Suprapubic skin (tissue), 4 donors: Measurements from ENCODE around the gene OR5AL1. TPM values are rescaled to one million over a fixed set of nuclear protein-coding genes. Genes with fewer than 3 reads are reported as not detected.

Experiments used
- DNase-seq, 2 donors: peaks; one replicate each; pipeline ENCODE4 v3.0.0-alpha.2; 2019; ENCODE audit warnings: low spot score in 2 of 2
- H3K27ac ChIP-seq: fragments of 200-600 bp; sonication (generic); one replicate; pipeline ENCODE4 v1.5.1; 2019
- H3K27me3 ChIP-seq: fragments of 200-600 bp; sonication (generic); one replicate; pipeline ENCODE4 v1.5.1; 2019
- H3K36me3 ChIP-seq: fragments of 200-600 bp; sonication (generic); one replicate; pipeline ENCODE4 v1.5.1; 2019
- H3K4me1 ChIP-seq: fragments of 200-600 bp; sonication (generic); one replicate; pipeline ENCODE4 v1.5.1; 2019
- H3K4me3 ChIP-seq: fragments of 200-600 bp; sonication (generic); one replicate; pipeline ENCODE4 v1.5.1; 2019; ENCODE audit warnings: mild to moderate bottlenecking
- H3K9me3 ChIP-seq: fragments of 200-600 bp; sonication (generic); one replicate; pipeline ENCODE4 v1.5.1; 2019
- CTCF ChIP-seq, 2 donors: fragments of 200-600 bp in 1 of 2; fragments of 450-650 bp in 1 of 2; sonication (generic) in 1 of 2; IDR thresholded peaks; one replicate each; pipeline ENCODE4 v1.5.1; 2016 to 2019; ENCODE audit warnings: antibody characterized with exemption in 2 of 2, mild to moderate bottlenecking in 1 of 2, moderate library complexity in 1 of 2
- EP300 ChIP-seq: sonication (generic); formaldehyde crosslinking; IDR thresholded peaks from one replicate; pipeline ENCODE4 v1.6.1; 2017; ENCODE audit warnings: antibody characterized with exemption
- POLR2A ChIP-seq, 2 donors: fragments of 450-650 bp; IDR thresholded peaks; one replicate each; pipeline ENCODE4 v1.6.1; 2017; ENCODE audit warnings: antibody characterized with exemption in 2 of 2, mild to moderate bottlenecking in 2 of 2, moderate library complexity in 2 of 2
- POLR2AphosphoS5 ChIP-seq, 3 donors: sonication (generic); formaldehyde crosslinking; IDR thresholded peaks; one replicate each; pipeline ENCODE4 v1.6.1; 2017; ENCODE audit warnings: antibody characterized with exemption in 3 of 3
- WGBS: methylation state at CpG from one replicate; pipeline ENCODE4 v1.1.5; 2018; 5-methylcytosine and 5-hydroxymethylcytosine counted together
- total RNA-seq, 4 donors: library from RNA; depleted of rRNA; stranded (reverse); fragments of >200 nt; gene quantifications; one replicate each; pipeline ENCODE4 v1.1.0, GENCODE V29; 2016

The OR5AL1 gene
- total RNA-seq, 4 donors from 2014 or later, result not detected

- Histone ChIP-seq H3K36me3 (no peaks in the 10 kb centered on the region), H3K27me3 (no peaks in the 10 kb centered on the region), H3K4me1 (no peaks in the 10 kb centered on the region), H3K9me3 (no peaks in the 10 kb centered on the region), H3K27ac (no peak overlapping the region), H3K4me3 (no peak overlapping the region)
- no peak for DNase-seq
- no peak for TF ChIP-seq EP300
- no peak for TF ChIP-seq POLR2AphosphoS5 (IDR thresholded peaks at IDR 0.05)
- no peak for TF ChIP-seq POLR2A (IDR thresholded peaks at IDR 0.05)
- TF ChIP-seq CTCF (IDR thresholded peaks at IDR 0.05), result no peak
- 82% methylated on average over 2 of the region's 2 CpGs for WGBS
Observed at GRCh38 chr11:56404393-56404792, 8.1 kb upstream of the OR5AL1 start.

GRCh38 chr11:56410801-56411200 lies 1.7 kb upstream of the OR5AL1 start:
- H3K9me3 ChIP-seq, result no peaks in the 10 kb centered on the region
- no peak overlapping the region for H3K27ac ChIP-seq
- no peak overlapping the region for H3K4me3 ChIP-seq
- H3K4me1 ChIP-seq, result no peaks in the 10 kb centered on the region
- no peaks in the 10 kb centered on the region for H3K27me3 ChIP-seq
- H3K36me3 ChIP-seq, result no peaks in the 10 kb centered on the region
- DNase-seq, result no peak
- no peak for TF ChIP-seq CTCF (IDR thresholded peaks at IDR 0.05)
- TF ChIP-seq EP300, result no peak
- no peak for TF ChIP-seq POLR2A (IDR thresholded peaks at IDR 0.05)
- TF ChIP-seq POLR2AphosphoS5 (IDR thresholded peaks at IDR 0.05), result no peak

- Histone ChIP-seq H3K27ac (no peak overlapping the region), H3K9me3 (no peaks in the 10 kb centered on the region), H3K4me1 (no peaks in the 10 kb centered on the region), H3K27me3 (no peaks in the 10 kb centered on the region), H3K36me3 (no peaks in the 10 kb centered on the region), H3K4me3 (no peak overlapping the region)
- DNase-seq, result no peak
- 77% methylated on average over 4 of the region's 4 CpGs for WGBS
- TF ChIP-seq POLR2AphosphoS5 (IDR thresholded peaks at IDR 0.05), result no peak
- TF ChIP-seq EP300, result no peak
- no peak for TF ChIP-seq CTCF (IDR thresholded peaks at IDR 0.05)
- TF ChIP-seq POLR2A (IDR thresholded peaks at IDR 0.05), result no peak
Observed at GRCh38 chr11:56453521-56453920, 41.0 kb downstream of the OR5AL1 start.

GRCh38 chr11:56457076-56457475 lies 44.6 kb downstream of the OR5AL1 start:
- DNase-seq, result no peak
- TF ChIP-seq CTCF (IDR thresholded peaks at IDR 0.05), result no peak
- no peak for TF ChIP-seq POLR2A (IDR thresholded peaks at IDR 0.05)
- no peak for TF ChIP-seq POLR2AphosphoS5 (IDR thresholded peaks at IDR 0.05)
- TF ChIP-seq EP300, result no peak
- H3K27ac ChIP-seq, result no peak overlapping the region
- 88% methylated on average over 1 of the region's 1 CpG for whole genome bisulfite sequencing
- H3K4me1 ChIP-seq, result no peaks in the 10 kb centered on the region
- H3K9me3 ChIP-seq, result no peaks in the 10 kb centered on the region
- H3K27me3 ChIP-seq, result no peaks in the 10 kb centered on the region
- H3K36me3 ChIP-seq, result no peaks in the 10 kb centered on the region
- H3K4me3 ChIP-seq, result no peak overlapping the region

Other genes with a start within 250 kb of the OR5AL1 start
- not detected for gene OR5J2, start 236.1 kb upstream of the OR5AL1 start, total RNA-seq
- not detected for gene OR5T2, start 178.4 kb upstream of the OR5AL1 start, total RNA-seq
- not detected for gene OR5T3, start 160.4 kb upstream of the OR5AL1 start, total RNA-seq
- not detected for gene OR5T1, start 138.5 kb upstream of the OR5AL1 start, total RNA-seq
- gene OR8H1, start 120.4 kb upstream of the OR5AL1 start, total RNA-seq, result not detected
- not detected for gene OR8K3, start 97.6 kb upstream of the OR5AL1 start, total RNA-seq
- not detected for gene OR8K1, start 66.7 kb upstream of the OR5AL1 start, total RNA-seq
- not detected for gene OR8J1, start 58.4 kb upstream of the OR5AL1 start, total RNA-seq
- gene OR8U1, start 37.1 kb upstream of the OR5AL1 start, total RNA-seq, result not detected
- gene OR5M3, start 60.7 kb downstream of the OR5AL1 start, total RNA-seq, result not detected
- gene OR5M8, start 78.7 kb downstream of the OR5AL1 start, total RNA-seq, result not detected
- gene OR5M11, start 130.6 kb downstream of the OR5AL1 start, total RNA-seq, result not detected
- gene OR5M10, start 165.0 kb downstream of the OR5AL1 start, total RNA-seq, result not detected
- not detected for gene OR5M1, start 202.2 kb downstream of the OR5AL1 start, total RNA-seq
- gene OR5AP2, start 229.7 kb downstream of the OR5AL1 start, total RNA-seq, result not detected